HUES64 (cell line): ENCODE results near the gene AKR1B1.
A peak's percentile ranks its signal among the peaks of the same experiment; 100 is the strongest.

Experiments
- H3K27ac ChIP-seq: 2 replicates; pipeline ENCODE4 v1.7.0; 2013; ENCODE audit warnings: low read depth, low read length, inconsistent platforms
- H3K27me3 ChIP-seq: 2 replicates; pipeline ENCODE4 v1.6.1; 2013; ENCODE audit warnings: mild to moderate bottlenecking, low read length; ENCODE audit not compliant: insufficient read depth
- H3K36me3 ChIP-seq: 2 replicates; pipeline ENCODE4 v1.6.1; 2013; ENCODE audit warnings: mild to moderate bottlenecking, low read length; ENCODE audit not compliant: insufficient read depth
- H3K4me1 ChIP-seq: 2 replicates; pipeline ENCODE4 v1.6.1; 2013; ENCODE audit warnings: mild to moderate bottlenecking, low read length, moderate library complexity; ENCODE audit not compliant: insufficient read depth
- H3K4me3 ChIP-seq: 2 replicates; pipeline ENCODE4 v1.5.1; 2013; ENCODE audit warnings: mild to moderate bottlenecking, low read length, moderate library complexity
- H3K9ac ChIP-seq: 2 replicates; pipeline ENCODE4 v1.6.1; 2013; ENCODE audit warnings: mild to moderate bottlenecking, low read depth, low read length
- H3K9me3 ChIP-seq: 2 replicates; pipeline ENCODE4 v1.6.1; 2013; ENCODE audit warnings: low read depth, low read length; ENCODE audit not compliant: insufficient read depth
- WGBS: fragments of 150-250, 120-280 bp; methylation state at CpG from one replicate; pipeline ENCODE4 v1.1.7; 2013; ENCODE audit warnings: missing lambda C conversion rate; 5-methylcytosine and 5-hydroxymethylcytosine counted together

The AKR1B1 gene

GRCh38 chr7:134457210-134457609, 1.7 kb downstream of the AKR1B1 start:
- 97% methylated on average over 1 of the region's 2 CpGs for WGBS
- no peak overlapping the region for H3K27ac ChIP-seq
- no peak overlapping the region for H3K9ac ChIP-seq
- H3K4me3 ChIP-seq, result peak overlapping the region; percentile 96; the same call in 1 of the 2 replicates
- peaks cover 8% of the 10 kb centered on the region for H3K4me1 ChIP-seq
- peaks cover 12% of the 10 kb centered on the region for H3K36me3 ChIP-seq
- H3K9me3 ChIP-seq, result no peaks in the 10 kb centered on the region
- peaks cover 13% of the 10 kb centered on the region; the same call in 1 of the 2 replicates for H3K27me3 ChIP-seq

- H3K9me3 ChIP-seq, result no peaks in the 10 kb centered on the region
- no peak overlapping the region for H3K27ac ChIP-seq
- peaks cover 8% of the 10 kb centered on the region for H3K4me1 ChIP-seq
- peaks cover 1% of the 10 kb centered on the region; the same call in 1 of the 2 replicates for H3K27me3 ChIP-seq
- peaks cover 38% of the 10 kb centered on the region for H3K36me3 ChIP-seq
- 94% methylated on average over 4 of the region's 4 CpGs for WGBS
- no peak overlapping the region for H3K9ac ChIP-seq
- no peak overlapping the region for H3K4me3 ChIP-seq
Observed at GRCh38 chr7:134454277-134454676, 4.6 kb downstream of the AKR1B1 start.

GRCh38 chr7:134453518-134453917, 5.4 kb downstream of the AKR1B1 start:
- WGBS, result 88% methylated on average over 5 of the region's 5 CpGs

GRCh38 chr7:134452991-134453473, 5.9 kb downstream of the AKR1B1 start:
- H3K36me3 ChIP-seq, result peaks cover 49% of the 10 kb centered on the region
- 94% methylated on average over 7 of the region's 7 CpGs for WGBS
- H3K4me1 ChIP-seq, result peaks cover 8% of the 10 kb centered on the region
- H3K9ac ChIP-seq, result no peak overlapping the region
- no peaks in the 10 kb centered on the region for H3K27me3 ChIP-seq
- H3K27ac ChIP-seq, result no peak overlapping the region
- no peak overlapping the region for H3K4me3 ChIP-seq
- no peaks in the 10 kb centered on the region for H3K9me3 ChIP-seq

More at GRCh38 chr7:134453518-134453917, 5.4 kb downstream of the AKR1B1 start:
- peaks cover 44% of the 10 kb centered on the region for H3K36me3 ChIP-seq
- H3K4me1 ChIP-seq, result peaks cover 8% of the 10 kb centered on the region
- no peak overlapping the region for H3K4me3 ChIP-seq
- no peak overlapping the region for H3K27ac ChIP-seq
- H3K27me3 ChIP-seq, result no peaks in the 10 kb centered on the region
- no peak overlapping the region for H3K9ac ChIP-seq
- H3K9me3 ChIP-seq, result no peaks in the 10 kb centered on the region

- no peaks in the 10 kb centered on the region for H3K9me3 ChIP-seq
- WGBS, result 95% methylated on average over 5 of the region's 5 CpGs
- no peak overlapping the region for H3K4me3 ChIP-seq
- no peak overlapping the region for H3K27ac ChIP-seq
- no peaks in the 10 kb centered on the region for H3K27me3 ChIP-seq
- H3K9ac ChIP-seq, result no peak overlapping the region
- H3K36me3 ChIP-seq, result peaks cover 54% of the 10 kb centered on the region
- H3K4me1 ChIP-seq, result peaks cover 2% of the 10 kb centered on the region; the same call in 1 of the 2 replicates
Observed at GRCh38 chr7:134452419-134452838, 6.5 kb downstream of the AKR1B1 start.

GRCh38 chr7:134451656-134452055, 7.2 kb downstream of the AKR1B1 start:
- no peak overlapping the region for H3K9ac ChIP-seq
- no peaks in the 10 kb centered on the region for H3K4me1 ChIP-seq
- 96% methylated on average over 11 of the region's 11 CpGs for WGBS

GRCh38 chr7:134450294-134451000, 8.5 kb downstream of the AKR1B1 start:
- Histone ChIP-seq H3K4me1 (no peaks in the 10 kb centered on the region), H3K9me3 (no peaks in the 10 kb centered on the region), H3K36me3 (peaks cover 61% of the 10 kb centered on the region), H3K4me3 (no peak overlapping the region), H3K27ac (no peak overlapping the region), H3K9ac (no peak overlapping the region), H3K27me3 (no peaks in the 10 kb centered on the region)
- 97% methylated on average over 14 of the region's 14 CpGs for WGBS

More at GRCh38 chr7:134451656-134452055, 7.2 kb downstream of the AKR1B1 start:
- Histone ChIP-seq H3K9me3 (no peaks in the 10 kb centered on the region), H3K27ac (no peak overlapping the region), H3K36me3 (peaks cover 54% of the 10 kb centered on the region), H3K4me3 (no peak overlapping the region), H3K27me3 (no peaks in the 10 kb centered on the region)

GRCh38 chr7:134449680-134450079, 9.2 kb downstream of the AKR1B1 start:
- WGBS, result 97% methylated on average over 7 of the region's 7 CpGs
- H3K9me3 ChIP-seq, result no peaks in the 10 kb centered on the region
- no peak overlapping the region for H3K9ac ChIP-seq
- no peaks in the 10 kb centered on the region for H3K4me1 ChIP-seq
- peaks cover 69% of the 10 kb centered on the region for H3K36me3 ChIP-seq
- no peak overlapping the region for H3K4me3 ChIP-seq
- no peaks in the 10 kb centered on the region for H3K27me3 ChIP-seq
- H3K27ac ChIP-seq, result no peak overlapping the region

GRCh38 chr7:134448356-134449229, 10.3 kb downstream of the AKR1B1 start:
- Histone ChIP-seq H3K9me3 (no peaks in the 10 kb centered on the region), H3K4me1 (no peaks in the 10 kb centered on the region), H3K36me3 (peaks cover 79% of the 10 kb centered on the region), H3K4me3 (no peak overlapping the region), H3K27ac (no peak overlapping the region), H3K9ac (no peak overlapping the region), H3K27me3 (no peaks in the 10 kb centered on the region)
- 91% methylated on average over 11 of the region's 11 CpGs for WGBS

GRCh38 chr7:134447383-134447782, 11.5 kb downstream of the AKR1B1 start:
- 93% methylated on average over 9 of the region's 9 CpGs for WGBS
- peaks cover 92% of the 10 kb centered on the region for H3K36me3 ChIP-seq

GRCh38 chr7:134446923-134447322, 12.0 kb downstream of the AKR1B1 start:
- H3K4me3 ChIP-seq, result no peak overlapping the region
- H3K9ac ChIP-seq, result no peak overlapping the region
- no peaks in the 10 kb centered on the region for H3K9me3 ChIP-seq
- H3K4me1 ChIP-seq, result no peaks in the 10 kb centered on the region
- H3K27me3 ChIP-seq, result no peaks in the 10 kb centered on the region
- 97% methylated on average over 10 of the region's 10 CpGs for WGBS
- peaks cover 96% of the 10 kb centered on the region for H3K36me3 ChIP-seq
- no peak overlapping the region for H3K27ac ChIP-seq

More at GRCh38 chr7:134447383-134447782, 11.5 kb downstream of the AKR1B1 start:
- H3K27ac ChIP-seq, result no peak overlapping the region
- no peaks in the 10 kb centered on the region for H3K9me3 ChIP-seq
- no peak overlapping the region for H3K4me3 ChIP-seq
- H3K4me1 ChIP-seq, result no peaks in the 10 kb centered on the region
- no peak overlapping the region for H3K9ac ChIP-seq
- no peaks in the 10 kb centered on the region for H3K27me3 ChIP-seq
